HEK293 (cell line): ENCODE results near the gene UROC1.

ENCODE experiments used
- EGR2 ChIP-seq: fragments of 450-650 bp; formaldehyde crosslinking; IDR thresholded peaks from 2 replicates; pipeline ENCODE4 v1.5.1; 2016; ENCODE audit warnings: low read depth, missing biosample characterization, missing genetic modification characterization
- FEZF1 ChIP-seq: fragments of 450-650 bp; formaldehyde crosslinking; IDR thresholded peaks from 2 replicates; pipeline ENCODE4 v1.5.1; 2016; ENCODE audit warnings: missing biosample characterization, missing genetic modification characterization
- KLF9 ChIP-seq: fragments of 450-650 bp; formaldehyde crosslinking; IDR thresholded peaks from 2 replicates; pipeline ENCODE4 v1.5.1; 2016; ENCODE audit warnings: missing biosample characterization, missing genetic modification characterization, low read depth
- RBAK ChIP-seq: fragments of 450-650 bp; formaldehyde crosslinking; IDR thresholded peaks from 2 replicates; pipeline ENCODE4 v1.5.1; 2016; ENCODE audit warnings: missing biosample characterization, missing genetic modification characterization
- SALL2 ChIP-seq: fragments of 450-650 bp; formaldehyde crosslinking; IDR thresholded peaks from 2 replicates; pipeline ENCODE4 v1.5.0; 2017; ENCODE audit warnings: missing biosample characterization, mild to moderate bottlenecking, missing genetic modification characterization, borderline replicate concordance
- SP3 ChIP-seq: fragments of 450-650 bp; formaldehyde crosslinking; IDR thresholded peaks from 2 replicates; pipeline ENCODE4 v1.5.1; 2016; ENCODE audit warnings: missing biosample characterization, missing genetic modification characterization
- SP7 ChIP-seq: fragments of 450-650 bp; formaldehyde crosslinking; IDR thresholded peaks from 2 replicates; pipeline ENCODE4 v1.5.1; 2016; ENCODE audit warnings: missing biosample characterization, missing genetic modification characterization
- ZNF121 ChIP-seq: fragments of 450-650 bp; formaldehyde crosslinking; IDR thresholded peaks from 2 replicates; pipeline ENCODE4 v1.5.1; 2016; ENCODE audit warnings: missing biosample characterization, missing genetic modification characterization
- ZNF140 ChIP-seq: fragments of 450-650 bp; formaldehyde crosslinking; IDR thresholded peaks from 2 replicates; pipeline ENCODE4 v1.5.1; 2016; ENCODE audit warnings: missing biosample characterization, missing genetic modification characterization
- ZNF146 ChIP-seq: fragments of 450-650 bp; formaldehyde crosslinking; IDR thresholded peaks from 2 replicates; pipeline ENCODE4 v1.5.1; 2016; ENCODE audit warnings: missing biosample characterization, missing genetic modification characterization
- ZNF16 ChIP-seq: fragments of 450-650 bp; formaldehyde crosslinking; IDR thresholded peaks from 2 replicates; pipeline ENCODE4 v1.5.1; 2016; ENCODE audit warnings: low read depth, missing biosample characterization, missing genetic modification characterization
- ZNF404 ChIP-seq: fragments of 450-650 bp; formaldehyde crosslinking; IDR thresholded peaks from 2 replicates; pipeline ENCODE4 v1.5.1; 2017; ENCODE audit warnings: missing biosample characterization, missing genetic modification characterization
- ZNF548 ChIP-seq: fragments of 450-650 bp; formaldehyde crosslinking; IDR thresholded peaks from 2 replicates; pipeline ENCODE4 v1.5.1; 2016; ENCODE audit warnings: missing biosample characterization, missing genetic modification characterization
- ZNF549 ChIP-seq: fragments of 450-650 bp; IDR thresholded peaks from 2 replicates; pipeline ENCODE4 v1.5.1; 2018; ENCODE audit warnings: missing biosample characterization, missing genetic modification characterization, mild to moderate bottlenecking, inconsistent platforms, moderate library complexity
- ZNF558 ChIP-seq: fragments of 450-650 bp; formaldehyde crosslinking; IDR thresholded peaks from 2 replicates; pipeline ENCODE4 v1.5.1; 2016; ENCODE audit warnings: missing biosample characterization, missing genetic modification characterization
- ZNF610 ChIP-seq: fragments of 450-650 bp; formaldehyde crosslinking; IDR thresholded peaks from 2 replicates; pipeline ENCODE4 v1.5.1; 2016; ENCODE audit warnings: missing biosample characterization, missing genetic modification characterization, borderline replicate concordance
- ZNF658 ChIP-seq: fragments of 450-650 bp; formaldehyde crosslinking; IDR thresholded peaks from 2 replicates; pipeline ENCODE4; 2016; ENCODE audit warnings: missing biosample characterization, missing genetic modification characterization
- ZNF747 ChIP-seq: fragments of 450-650 bp; formaldehyde crosslinking; IDR thresholded peaks from 2 replicates; pipeline ENCODE4 v1.5.1; 2016; ENCODE audit warnings: missing biosample characterization, missing genetic modification characterization
- ZNF785 ChIP-seq: fragments of 450-650 bp; formaldehyde crosslinking; IDR thresholded peaks from 2 replicates; pipeline ENCODE4 v1.5.1; 2016; ENCODE audit warnings: missing biosample characterization, missing genetic modification characterization
- ZNF791 ChIP-seq: fragments of 450-650 bp; formaldehyde crosslinking; IDR thresholded peaks from 2 replicates; pipeline ENCODE4 v1.5.1; 2016; ENCODE audit warnings: missing biosample characterization, missing genetic modification characterization
- ZNF837 ChIP-seq: fragments of 450-650 bp; formaldehyde crosslinking; IDR thresholded peaks from 2 replicates; pipeline ENCODE4 v1.5.1; 2016; ENCODE audit warnings: missing biosample characterization, missing genetic modification characterization
- ZNF843 ChIP-seq: fragments of 450-650 bp; formaldehyde crosslinking; IDR thresholded peaks from 2 replicates; pipeline ENCODE4 v1.5.1; 2016; ENCODE audit warnings: missing biosample characterization, missing genetic modification characterization
- TF ChIP-seq, protein P1 (sequence below): fragments of 450-650 bp; IDR thresholded peaks from 2 replicates; pipeline ENCODE4 v1.5.1; 2018; ENCODE audit warnings: missing biosample characterization, mild to moderate bottlenecking, missing genetic modification characterization
- TF ChIP-seq, protein P2 (sequence below): fragments of 450-650 bp; formaldehyde crosslinking; IDR thresholded peaks from 2 replicates; pipeline ENCODE4 v1.5.1; 2016; ENCODE audit warnings: missing biosample characterization, missing genetic modification characterization, low read depth
- TF ChIP-seq, protein P3 (sequence below): fragments of 450-650 bp; formaldehyde crosslinking; IDR thresholded peaks from 2 replicates; pipeline ENCODE4 v1.5.1; 2016; ENCODE audit warnings: missing biosample characterization, missing genetic modification characterization
- TF ChIP-seq, protein P4 (sequence below): fragments of 450-650 bp; formaldehyde crosslinking; IDR thresholded peaks from 2 replicates; pipeline ENCODE4 v1.5.1; 2016; ENCODE audit warnings: missing biosample characterization, missing genetic modification characterization
- TF ChIP-seq, protein P5 (sequence below): fragments of 450-650 bp; formaldehyde crosslinking; IDR thresholded peaks from 2 replicates; pipeline ENCODE4 v1.5.1; 2016; ENCODE audit warnings: missing biosample characterization, missing genetic modification characterization
- TF ChIP-seq, protein P6 (sequence below): fragments of 450-650 bp; formaldehyde crosslinking; IDR thresholded peaks from 2 replicates; pipeline ENCODE4 v1.5.1; 2016; ENCODE audit warnings: missing biosample characterization, missing genetic modification characterization
- TF ChIP-seq, protein P7 (sequence below): fragments of 450-650 bp; formaldehyde crosslinking; IDR thresholded peaks from 2 replicates; pipeline ENCODE4 v1.5.1; 2016; ENCODE audit warnings: missing biosample characterization, missing genetic modification characterization

Gene UROC1

DNA sequence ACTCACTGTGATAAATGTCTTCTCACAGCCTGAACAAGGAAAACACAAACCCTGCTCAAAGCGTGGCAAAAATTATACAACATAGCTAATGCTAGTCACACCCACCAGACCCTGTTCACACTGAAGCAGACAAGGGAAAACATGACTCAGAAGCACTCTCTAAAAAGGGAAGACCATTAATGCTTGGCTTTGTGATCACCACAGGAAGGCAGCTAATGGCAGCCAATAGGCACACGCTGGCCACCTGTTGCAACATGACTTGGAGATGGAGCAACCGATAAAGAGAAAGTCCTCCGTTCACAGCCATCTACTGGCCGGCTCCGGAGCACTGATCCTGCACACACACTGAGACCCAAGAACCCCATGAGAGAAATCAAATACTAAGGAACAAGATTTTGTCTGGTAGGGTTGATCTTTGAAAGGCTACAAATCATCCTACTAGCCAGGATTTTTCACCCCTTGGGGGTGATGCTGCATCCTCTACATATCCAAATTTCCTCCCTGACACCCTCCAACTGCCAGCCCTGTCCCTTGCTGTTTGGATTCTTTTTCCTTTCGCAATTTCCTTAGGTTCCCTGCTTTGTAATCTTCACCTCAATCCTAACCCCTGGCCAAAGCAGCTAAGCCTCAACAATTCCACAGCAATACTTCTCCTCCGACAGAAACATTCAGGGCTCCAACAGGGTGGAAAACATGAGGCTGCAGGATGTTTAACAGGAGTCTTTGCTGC, 45.1 kb downstream of the UROC1 start (continued):
- TF ChIP-seq SALL2 (tag by site-specific recombination) (no peak), ZNF785 (tag by site-specific recombination) (no peak), ZNF140 (tag by site-specific recombination) (no peak), ZNF404 (no peak), FEZF1 (peak; percentile 93), SP7 (tag by site-specific recombination) (peak; percentile 85), ZNF658 (tag by site-specific recombination) (no peak), ZNF549 (no peak), ZNF791 (tag by site-specific recombination) (no peak), KLF9 (peak; percentile 79; the same call in 1 of the 2 replicates), ZNF146 (tag by site-specific recombination) (no peak), SP3 (no peak), ZNF16 (tag by site-specific recombination) (no peak), ZNF837 (tag by site-specific recombination) (no peak), ZNF558 (no peak), ZNF548 (no peak), ZNF843 (tag by site-specific recombination) (peak; percentile 26; the same call in 1 of the 2 replicates), EGR2 (tag by site-specific recombination) (no peak), ZNF121 (tag by site-specific recombination) (no peak), ZNF747 (tag by site-specific recombination) (no peak), ZNF610 (tag by site-specific recombination) (no peak), RBAK (tag by site-specific recombination) (no peak)
- TF ChIP-seq, protein P1, sequence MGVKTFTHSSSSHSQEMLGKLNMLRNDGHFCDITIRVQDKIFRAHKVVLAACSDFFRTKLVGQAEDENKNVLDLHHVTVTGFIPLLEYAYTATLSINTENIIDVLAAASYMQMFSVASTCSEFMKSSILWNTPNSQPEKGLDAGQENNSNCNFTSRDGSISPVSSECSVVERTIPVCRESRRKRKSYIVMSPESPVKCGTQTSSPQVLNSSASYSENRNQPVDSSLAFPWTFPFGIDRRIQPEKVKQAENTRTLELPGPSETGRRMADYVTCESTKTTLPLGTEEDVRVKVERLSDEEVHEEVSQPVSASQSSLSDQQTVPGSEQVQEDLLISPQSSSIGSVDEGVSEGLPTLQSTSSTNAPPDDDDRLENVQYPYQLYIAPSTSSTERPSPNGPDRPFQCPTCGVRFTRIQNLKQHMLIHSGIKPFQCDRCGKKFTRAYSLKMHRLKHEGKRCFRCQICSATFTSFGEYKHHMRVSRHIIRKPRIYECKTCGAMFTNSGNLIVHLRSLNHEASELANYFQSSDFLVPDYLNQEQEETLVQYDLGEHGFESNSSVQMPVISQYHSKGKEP (tag by site-specific recombination): peak; percentile 38; the same call in 1 of the 2 replicates
- TF ChIP-seq, protein P2, sequence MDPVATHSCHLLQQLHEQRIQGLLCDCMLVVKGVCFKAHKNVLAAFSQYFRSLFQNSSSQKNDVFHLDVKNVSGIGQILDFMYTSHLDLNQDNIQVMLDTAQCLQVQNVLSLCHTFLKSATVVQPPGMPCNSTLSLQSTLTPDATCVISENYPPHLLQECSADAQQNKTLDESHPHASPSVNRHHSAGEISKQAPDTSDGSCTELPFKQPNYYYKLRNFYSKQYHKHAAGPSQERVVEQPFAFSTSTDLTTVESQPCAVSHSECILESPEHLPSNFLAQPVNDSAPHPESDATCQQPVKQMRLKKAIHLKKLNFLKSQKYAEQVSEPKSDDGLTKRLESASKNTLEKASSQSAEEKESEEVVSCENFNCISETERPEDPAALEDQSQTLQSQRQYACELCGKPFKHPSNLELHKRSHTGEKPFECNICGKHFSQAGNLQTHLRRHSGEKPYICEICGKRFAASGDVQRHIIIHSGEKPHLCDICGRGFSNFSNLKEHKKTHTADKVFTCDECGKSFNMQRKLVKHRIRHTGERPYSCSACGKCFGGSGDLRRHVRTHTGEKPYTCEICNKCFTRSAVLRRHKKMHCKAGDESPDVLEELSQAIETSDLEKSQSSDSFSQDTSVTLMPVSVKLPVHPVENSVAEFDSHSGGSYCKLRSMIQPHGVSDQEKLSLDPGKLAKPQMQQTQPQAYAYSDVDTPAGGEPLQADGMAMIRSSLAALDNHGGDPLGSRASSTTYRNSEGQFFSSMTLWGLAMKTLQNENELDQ (tag by site-specific recombination): no peak
- TF ChIP-seq, protein P3, sequence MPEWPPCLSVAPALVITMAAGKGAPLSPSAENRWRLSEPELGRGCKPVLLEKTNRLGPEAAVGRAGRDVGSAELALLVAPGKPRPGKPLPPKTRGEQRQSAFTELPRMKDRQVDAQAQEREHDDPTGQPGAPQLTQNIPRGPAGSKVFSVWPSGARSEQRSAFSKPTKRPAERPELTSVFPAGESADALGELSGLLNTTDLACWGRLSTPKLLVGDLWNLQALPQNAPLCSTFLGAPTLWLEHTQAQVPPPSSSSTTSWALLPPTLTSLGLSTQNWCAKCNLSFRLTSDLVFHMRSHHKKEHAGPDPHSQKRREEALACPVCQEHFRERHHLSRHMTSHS (tag by site-specific recombination): no peak
- TF ChIP-seq, protein P4, sequence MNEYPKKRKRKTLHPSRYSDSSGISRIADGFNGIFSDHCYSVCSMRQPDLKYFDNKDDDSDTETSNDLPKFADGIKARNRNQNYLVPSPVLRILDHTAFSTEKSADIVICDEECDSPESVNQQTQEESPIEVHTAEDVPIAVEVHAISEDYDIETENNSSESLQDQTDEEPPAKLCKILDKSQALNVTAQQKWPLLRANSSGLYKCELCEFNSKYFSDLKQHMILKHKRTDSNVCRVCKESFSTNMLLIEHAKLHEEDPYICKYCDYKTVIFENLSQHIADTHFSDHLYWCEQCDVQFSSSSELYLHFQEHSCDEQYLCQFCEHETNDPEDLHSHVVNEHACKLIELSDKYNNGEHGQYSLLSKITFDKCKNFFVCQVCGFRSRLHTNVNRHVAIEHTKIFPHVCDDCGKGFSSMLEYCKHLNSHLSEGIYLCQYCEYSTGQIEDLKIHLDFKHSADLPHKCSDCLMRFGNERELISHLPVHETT (tag by site-specific recombination): no peak
- TF ChIP-seq, protein P5, sequence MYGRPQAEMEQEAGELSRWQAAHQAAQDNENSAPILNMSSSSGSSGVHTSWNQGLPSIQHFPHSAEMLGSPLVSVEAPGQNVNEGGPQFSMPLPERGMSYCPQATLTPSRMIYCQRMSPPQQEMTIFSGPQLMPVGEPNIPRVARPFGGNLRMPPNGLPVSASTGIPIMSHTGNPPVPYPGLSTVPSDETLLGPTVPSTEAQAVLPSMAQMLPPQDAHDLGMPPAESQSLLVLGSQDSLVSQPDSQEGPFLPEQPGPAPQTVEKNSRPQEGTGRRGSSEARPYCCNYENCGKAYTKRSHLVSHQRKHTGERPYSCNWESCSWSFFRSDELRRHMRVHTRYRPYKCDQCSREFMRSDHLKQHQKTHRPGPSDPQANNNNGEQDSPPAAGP (tag by site-specific recombination): 0 out of 2 replicates have a peak, but pooled peaks have one; percentile 38
- TF ChIP-seq, protein P6, sequence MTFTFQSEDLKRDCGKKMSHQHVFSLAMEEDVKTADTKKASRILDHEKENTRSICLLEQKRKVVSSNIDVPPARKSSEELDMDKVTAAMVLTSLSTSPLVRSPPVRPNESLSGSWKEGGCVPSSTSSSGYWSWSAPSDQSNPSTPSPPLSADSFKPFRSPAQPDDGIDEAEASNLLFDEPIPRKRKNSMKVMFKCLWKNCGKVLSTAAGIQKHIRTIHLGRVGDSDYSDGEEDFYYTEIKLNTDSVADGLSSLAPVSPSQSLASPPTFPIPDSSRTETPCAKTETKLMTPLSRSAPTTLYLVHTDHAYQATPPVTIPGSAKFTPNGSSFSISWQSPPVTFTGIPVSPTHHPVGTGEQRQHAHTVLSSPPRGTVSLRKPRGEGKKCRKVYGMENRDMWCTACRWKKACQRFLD: no peak
- TF ChIP-seq, protein P7, sequence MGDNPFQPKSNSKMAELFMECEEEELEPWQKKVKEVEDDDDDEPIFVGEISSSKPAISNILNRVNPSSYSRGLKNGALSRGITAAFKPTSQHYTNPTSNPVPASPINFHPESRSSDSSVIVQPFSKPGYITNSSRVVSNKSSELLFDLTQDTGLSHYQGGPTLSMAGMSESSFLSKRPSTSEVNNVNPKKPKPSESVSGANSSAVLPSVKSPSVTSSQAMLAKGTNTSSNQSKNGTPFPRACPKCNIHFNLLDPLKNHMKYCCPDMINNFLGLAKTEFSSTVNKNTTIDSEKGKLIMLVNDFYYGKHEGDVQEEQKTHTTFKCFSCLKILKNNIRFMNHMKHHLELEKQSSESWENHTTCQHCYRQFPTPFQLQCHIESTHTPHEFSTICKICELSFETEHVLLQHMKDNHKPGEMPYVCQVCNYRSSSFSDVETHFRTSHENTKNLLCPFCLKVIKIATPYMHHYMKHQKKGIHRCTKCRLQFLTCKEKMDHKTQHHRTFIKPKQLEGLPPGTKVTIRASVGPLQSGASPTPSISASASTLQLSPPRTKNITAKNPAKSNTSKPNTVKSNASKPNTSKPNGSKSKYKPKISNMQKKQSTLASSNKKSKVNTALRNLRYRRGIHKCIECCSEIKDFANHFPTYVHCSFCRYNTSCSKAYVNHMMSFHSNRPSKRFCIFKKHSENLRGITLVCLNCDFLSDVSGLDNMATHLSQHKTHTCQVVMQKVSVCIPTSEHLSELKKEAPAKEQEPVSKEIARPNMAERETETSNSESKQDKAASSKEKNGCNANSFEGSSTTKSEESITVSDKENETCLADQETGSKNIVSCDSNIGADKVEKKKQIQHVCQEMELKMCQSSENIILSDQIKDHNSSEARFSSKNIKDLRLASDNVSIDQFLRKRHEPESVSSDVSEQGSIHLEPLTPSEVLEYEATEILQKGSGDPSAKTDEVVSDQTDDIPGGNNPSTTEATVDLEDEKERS (tag by site-specific recombination): no peak
